K562 (cell line): ENCODE results near the gene CAPRIN1. TPM values are rescaled to one million over a fixed set of nuclear protein-coding genes. Genes with fewer than 3 reads are reported as not detected.
A peak's percentile ranks its signal among the peaks of the same experiment; 100 is the strongest.

Source experiments
- ATAC-seq: fragments of 200-7000 bp; cut with Tn5 transposase; 3 replicates; pipeline ENCODE4 v1.9.1; 2020; ENCODE audit warnings: moderate library complexity
- BruUV-seq: library from RNA; stranded (reverse); fragments of 400-500 nt; replicated peaks from 2 replicates; lab custom pipeline; 2021; lab: Mats Ljungman, UMichigan
- CTCF ChIA-PET: fragments of 300-600 bp; formaldehyde crosslinking; extraction: SDS; loops from one replicate; lab custom pipeline; 2021; ENCODE audit warnings: low intra/inter-chr PET ratio; lab: Yijun Ruan, JAX
- POLR2A ChIA-PET: fragments of 300-600, 350-650 bp; sonication (Branson Sonifier 250); formaldehyde crosslinking; extraction: SDS; loops from one replicate; lab custom pipeline; 2021; ENCODE audit warnings: antibody characterized with exemption, inconsistent platforms; lab: Yijun Ruan, JAX
- DNase-seq, 4 experiments: peaks; one replicate each; pipeline versions ENCODE4 v3.0.0 to v3.0.0-alpha.2; 2011 to 2018; ENCODE audit warnings: low spot score in 3 of 4, mixed read lengths in 3 of 4; ENCODE audit errors: extremely low read depth in 1 of 4
- FAIRE-seq: peaks from 2 replicates; lab custom pipeline; 2011; peaks lifted over from hg19 to GRCh38; lab: Jason Lieb, UNC
- H2AFZ ChIP-seq: 2 replicates; pipeline ENCODE4 v1.6.0; 2011; ENCODE audit warnings: low read depth, low read length, control low read depth, inconsistent platforms
- H3K27ac ChIP-seq: fragments of 200-600 bp; 3 replicates; pipeline ENCODE4 v1.8.0; 2011; ENCODE audit warnings: low read depth, mild to moderate bottlenecking, control low read depth, inconsistent platforms, low read length, moderate library complexity, mixed read lengths; ENCODE audit errors: extremely low read depth
- H3K27me3 ChIP-seq, 2 experiments: fragments of 300-600 bp in 1 of 2; 2 replicates in 1 of 2; 3 replicates in 1 of 2; pipeline versions ENCODE4 v1.6.0 to v1.8.0; 2011; ENCODE audit warnings: inconsistent platforms in 2 of 2, low read length in 2 of 2, mild to moderate bottlenecking in 1 of 2, mixed read lengths in 1 of 2, moderate library complexity in 1 of 2; ENCODE audit not compliant: control insufficient read depth in 2 of 2, insufficient read depth in 2 of 2
- H3K36me3 ChIP-seq: fragments of 300-600 bp; 3 replicates; pipeline ENCODE4 v1.8.0; 2011; ENCODE audit warnings: mild to moderate bottlenecking, low read length, inconsistent platforms; ENCODE audit not compliant: control insufficient read depth, insufficient read depth
- H3K4me1 ChIP-seq, 2 experiments: fragments of 200-600 bp in 1 of 2; replicated peaks in 1 of 2; 2 replicates in 1 of 2; 3 replicates in 1 of 2; pipeline versions ENCODE4 v1.5.1 to v1.8.0; 2011; ENCODE audit warnings: inconsistent platforms in 2 of 2, low read length in 2 of 2, mild to moderate bottlenecking in 1 of 2, mixed read lengths in 1 of 2, moderate library complexity in 1 of 2; ENCODE audit not compliant: control insufficient read depth in 2 of 2, insufficient read depth in 2 of 2
- H3K4me2 ChIP-seq: 2 replicates; pipeline ENCODE4 v1.6.1; 2011; ENCODE audit warnings: low read length, control low read depth, inconsistent platforms, mixed read lengths; ENCODE audit not compliant: insufficient read depth
- H3K4me3 ChIP-seq: fragments of 200-600 bp; sonication (generic), shearing (Covaris generic); 2 replicates; pipeline ENCODE4 v1.5.1; 2016; ENCODE audit warnings: control low read depth, inconsistent platforms
- H3K79me2 ChIP-seq: fragments of 200-600 bp; 3 replicates; pipeline ENCODE4 v1.8.0; 2011; ENCODE audit warnings: low read length, inconsistent platforms; ENCODE audit not compliant: control insufficient read depth, insufficient read depth
- H3K9ac ChIP-seq, 2 experiments: 2 replicates each; pipeline versions ENCODE4 v1.6.0 to v1.6.1; 2011; ENCODE audit warnings: low read depth in 2 of 2, low read length in 2 of 2, control low read depth in 1 of 2, inconsistent platforms in 1 of 2, mild to moderate bottlenecking in 1 of 2, mixed read lengths in 1 of 2; ENCODE audit not compliant: insufficient read depth in 1 of 2
- H3K9me1 ChIP-seq: one replicate; pipeline ENCODE4 v1.6.0; 2011; ENCODE audit warnings: inconsistent platforms, mild to moderate bottlenecking, low read length, moderate library complexity; ENCODE audit not compliant: control insufficient read depth, insufficient read depth
- H3K9me3 ChIP-seq: replicated peaks from 2 replicates; pipeline ENCODE4 v1.5.1; 2011; ENCODE audit warnings: low read depth, low read length, inconsistent platforms; ENCODE audit not compliant: control insufficient read depth, insufficient read depth
- H4K20me1 ChIP-seq: replicated peaks from 2 replicates; pipeline ENCODE4 v1.6.1; 2011; ENCODE audit warnings: low read length, inconsistent platforms, mixed read lengths; ENCODE audit not compliant: control insufficient read depth, insufficient read depth
- BCL6 ChIP-seq: fragments of 250-450 bp; sonication (Bioruptor Pico); IDR thresholded peaks from 2 replicates; pipeline ENCODE4 v1.4.0; 2020
- CBX5 ChIP-seq: IDR thresholded peaks from 2 replicates; pipeline ENCODE4 v1.6.1; 2014; ENCODE audit warnings: low read depth, borderline replicate concordance
- CEBPB ChIP-seq: fragments of 450-650 bp; IDR thresholded peaks from 2 replicates; pipeline ENCODE4 v1.6.1; 2016; ENCODE audit warnings: missing genetic modification characterization, missing compliant biosample characterization
- EGR1 ChIP-seq: fragments of 450-650 bp; conservative IDR thresholded peaks from 2 replicates; pipeline ENCODE4 v1.6.1; 2017; ENCODE audit warnings: mild to moderate bottlenecking
- NR2C2 ChIP-seq, 2 experiments: fragments of 200-800 bp in 1 of 2; sonication (Bioruptor generic) in 1 of 2; sonication (generic) in 1 of 2; formaldehyde crosslinking in 1 of 2; IDR thresholded peaks; 2 replicates each; pipeline versions ENCODE4 v1.6.1 to v1.8.0; 2016 to 2022; ENCODE audit warnings: mild to moderate bottlenecking in 1 of 2, missing compliant biosample characterization in 1 of 2, missing genetic modification characterization in 1 of 2, missing genetic modification reagents in 1 of 2
- POLR2AphosphoS5 ChIP-seq: IDR thresholded peaks from 2 replicates; pipeline ENCODE4 v1.6.1; 2011; ENCODE audit warnings: mild to moderate bottlenecking, low read depth, low read length, moderate library complexity; ENCODE audit not compliant: control insufficient read depth, insufficient read depth
- POLR2G ChIP-seq: fragments of 200-400 bp; formaldehyde crosslinking; IDR thresholded peaks from 2 replicates; pipeline ENCODE4 v1.6.1; 2017; ENCODE audit warnings: low read depth, mild to moderate bottlenecking, antibody characterized with exemption, low read length, moderate library complexity
- XRCC3 ChIP-seq: fragments of 450-650 bp; IDR thresholded peaks from 2 replicates; pipeline ENCODE4 v1.6.1; 2017; ENCODE audit warnings: mild to moderate bottlenecking, moderate library complexity
- YBX1 ChIP-seq: fragments of 450-650 bp; IDR thresholded peaks from 2 replicates; pipeline ENCODE4 v1.7.1; 2016; ENCODE audit warnings: mild to moderate bottlenecking
- ZBTB7A ChIP-seq: IDR thresholded peaks from 2 replicates; pipeline ENCODE4 v1.6.1; 2011; ENCODE audit warnings: low read depth, mild to moderate bottlenecking, low read length, moderate library complexity, borderline replicate concordance; ENCODE audit not compliant: control insufficient read depth
- ZNF197 ChIP-seq: fragments of 200-800 bp; sonication (Bioruptor generic); IDR thresholded peaks from 2 replicates; pipeline ENCODE4 v1.6.1; 2016; ENCODE audit warnings: low read depth, missing genetic modification characterization, missing compliant biosample characterization
- ZNF217 ChIP-seq: sonication (generic); formaldehyde crosslinking; IDR thresholded peaks from 2 replicates; pipeline ENCODE4 v1.8.0; 2022; ENCODE audit warnings: mild to moderate bottlenecking, missing genetic modification reagents
- ZNF696 ChIP-seq: fragments of 250-450 bp; sonication (Bioruptor Pico); conservative IDR thresholded peaks from 2 replicates; pipeline ENCODE4 v1.4.0; 2020; ENCODE audit warnings: mild to moderate bottlenecking, moderate library complexity
- WGBS: fragments of 100-300 bp; shearing (Covaris generic); methylation state at CpG from one replicate; pipeline ENCODE4 v1.1.6; 2016; ENCODE audit warnings: low coverage, mixed read lengths; ENCODE audit not compliant: insufficient coverage; ENCODE audit errors: missing lambda C conversion rate; 5-methylcytosine and 5-hydroxymethylcytosine counted together
- in situ Hi-C: fragments of 300-500 bp; cut with MboI; formaldehyde crosslinking; loops from 4 replicates; pipeline ENCODE4 v1.15.0; 2018; ENCODE audit warnings: inconsistent platforms, mixed read lengths
- intact Hi-C: fragments of 100-400 bp; cut with micrococcal nuclease; formaldehyde crosslinking; loops from 2 replicates; pipeline ENCODE4 v1.14.2; 2022
- polyA plus RNA-seq, 8 experiments: library from polyadenylated mRNA; depleted of rRNA in 4 of 8; stranded (reverse) in 5 of 8; unstranded in 3 of 8; fragments of >200 nt; fragmentation: Nextera tagmentation in 2 of 8; fragmentation: Illumina TruSeq in 1 of 8; extraction: Ambion mirVana in 2 of 8; extraction: Trizol in 1 of 8; gene quantifications; 2 replicates each; pipeline versions ENCODE4 v1.2.1 to v1.2.3, GENCODE V29; 2011 to 2014; ENCODE audit warnings: inconsistent platforms in 1 of 8, missing spikeins in 1 of 8
- total RNA-seq, 7 experiments: library from RNA; depleted of rRNA in 6 of 7; stranded (reverse); fragments of >200 nt in 6 of 7; fragmentation: Illumina TruSeq in 2 of 7; extraction: Trizol in 2 of 7; gene quantifications; 2 replicates each; pipeline versions ENCODE4 v1.2.1 to v1.2.3, GENCODE V29; 2011 to 2021; ENCODE audit warnings: low replicate concordance in 1 of 7
- TF ChIP-seq, protein P1 (sequence below): fragments of 200-800 bp; sonication (Bioruptor generic); IDR thresholded peaks from 2 replicates; pipeline ENCODE4 v1.6.1; 2017; ENCODE audit warnings: missing genetic modification characterization, missing compliant biosample characterization

The CAPRIN1 gene
- total and polyA plus RNA-seq, 9 of the 15 experiments (the other 6 are each of a cell fraction or from before 2014, with no cell fraction given): 49.6 to 271 (median 244) TPM

DNA sequence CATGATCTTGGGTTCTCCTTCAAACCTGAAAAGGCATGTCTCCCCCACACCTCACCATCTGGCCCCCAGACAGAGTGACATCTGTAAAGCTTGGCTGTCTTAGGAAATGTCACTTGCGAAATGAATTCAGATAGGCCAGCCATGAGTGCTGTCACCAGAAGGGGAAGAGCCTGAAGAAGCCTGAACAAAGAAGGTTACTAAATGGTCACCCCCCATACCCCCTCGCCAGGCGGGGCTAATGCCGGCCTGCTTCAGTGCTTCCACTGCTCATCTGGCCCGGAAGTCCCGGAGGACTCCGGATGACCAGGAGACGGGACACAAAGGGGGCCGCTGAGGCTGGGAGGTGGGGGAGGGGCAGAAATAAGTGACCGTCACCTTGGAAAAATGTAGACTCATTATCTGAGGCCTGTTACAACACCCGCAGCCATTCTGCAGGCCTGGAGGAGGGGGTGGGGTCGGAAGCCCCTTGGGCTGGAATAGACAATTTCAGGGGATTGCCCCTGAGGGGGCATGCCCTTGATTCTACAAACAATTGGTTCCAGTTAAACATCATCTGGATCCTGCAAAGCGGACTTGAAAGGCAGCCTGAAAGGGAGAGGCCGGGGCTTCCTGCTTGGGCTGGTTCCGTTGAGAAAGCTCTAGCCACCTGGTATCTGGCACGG, 97.1 kb downstream of the CAPRIN1 start:
- Histone ChIP-seq H3K9me3 (no peaks in the 10 kb centered on the region), H3K9ac (no peak overlapping the region), H3K4me1 (peaks cover 0 to 4% of the 10 kb centered on the region in 2 experiments; a peak in 1 of 5 replicates), H3K27ac (no peak overlapping the region), H3K4me3 (no peak overlapping the region), H4K20me1 (peaks cover 3% of the 10 kb centered on the region; the same call in 1 of the 2 replicates), H2AFZ (no peak overlapping the region), H3K9me1 (no peaks in the 10 kb centered on the region), H3K36me3 (peaks cover 97% of the 10 kb centered on the region), H3K4me2 (no peak overlapping the region), H3K79me2 (no peaks in the 10 kb centered on the region), H3K27me3 (no peaks in the 10 kb centered on the region)
- POLR2A ChIA-PET: interaction anchor here (1.0 to 1.2 kb wide), 2 partner anchors 13 to 43 kb away, joined by 3 read pairs; partner anchors contain the start of gene NAT10
- ATAC-seq (no peak), FAIRE-seq (no peak), DNase-seq (no peak)
- CTCF ChIA-PET: interaction anchor here (0.7 kb wide), 1 partner anchor 210 kb away, joined by 4 read pairs; no protein-coding TSS in a partner anchor
- 91% methylated on average over 14 of the region's 16 CpGs for WGBS
- intact Hi-C loops: no loop called here
- in situ Hi-C loops: no loop called here
- TF ChIP-seq CEBPB (tag) (peak; percentile 68), XRCC3 (no peak), POLR2G (0 out of 2 replicates have a peak, but pooled peaks have one; percentile 23)
- BruUV-seq: no TSS peak

DNA sequence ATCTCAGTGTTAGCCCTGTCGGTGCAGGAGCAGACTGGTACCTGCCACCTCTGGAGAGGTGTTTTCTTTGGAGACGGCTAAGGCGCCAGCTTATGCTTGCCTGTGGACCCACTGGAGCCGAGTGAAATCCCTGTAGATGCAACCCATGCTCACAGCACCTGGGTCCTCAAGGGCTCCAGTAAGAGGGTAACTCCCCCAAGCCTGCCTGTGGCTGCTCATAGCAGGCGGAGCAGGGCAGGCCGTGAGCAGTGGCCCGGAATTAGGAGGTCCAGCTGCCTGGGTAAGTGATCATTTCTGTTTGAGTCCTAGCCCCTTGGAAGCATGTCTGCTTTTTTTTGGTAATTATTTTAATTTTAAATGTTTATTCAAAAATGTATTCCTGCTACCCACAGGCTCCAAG, 97.7 kb downstream of the CAPRIN1 start:
- Histone ChIP-seq H3K27me3 (no peaks in the 10 kb centered on the region), H3K4me1 (peaks cover 0 to 8% of the 10 kb centered on the region in 2 experiments; a peak in 1 of 5 replicates), H3K9me3 (no peaks in the 10 kb centered on the region), H3K36me3 (peaks cover 96% of the 10 kb centered on the region), H3K27ac (no peak overlapping the region), H2AFZ (no peak overlapping the region), H3K4me3 (no peak overlapping the region), H3K4me2 (no peak overlapping the region), H3K9me1 (no peaks in the 10 kb centered on the region), H4K20me1 (peaks cover 3% of the 10 kb centered on the region; the same call in 1 of the 2 replicates), H3K79me2 (no peaks in the 10 kb centered on the region), H3K9ac (no peak overlapping the region)
- 91% methylated on average over 7 of the region's 7 CpGs for WGBS
- FAIRE-seq: no peak
- ChIA-PET POLR2A (interaction anchor here (1.2 kb wide), 1 partner anchor 44 kb away, joined by 3 read pairs; the partner anchor contains the start of gene NAT10), CTCF (interaction anchor here (0.7 to 1.1 kb wide), 2 partner anchors 209 to 210 kb away, joined by 4 to 5 read pairs; no protein-coding TSS in a partner anchor)
- DNase-seq: no peak
- in situ Hi-C loops (no loop called here), intact Hi-C loops (no loop called here)
- no peak for ATAC-seq
- no TSS peak for BruUV-seq
- TF ChIP-seq, protein P1, sequence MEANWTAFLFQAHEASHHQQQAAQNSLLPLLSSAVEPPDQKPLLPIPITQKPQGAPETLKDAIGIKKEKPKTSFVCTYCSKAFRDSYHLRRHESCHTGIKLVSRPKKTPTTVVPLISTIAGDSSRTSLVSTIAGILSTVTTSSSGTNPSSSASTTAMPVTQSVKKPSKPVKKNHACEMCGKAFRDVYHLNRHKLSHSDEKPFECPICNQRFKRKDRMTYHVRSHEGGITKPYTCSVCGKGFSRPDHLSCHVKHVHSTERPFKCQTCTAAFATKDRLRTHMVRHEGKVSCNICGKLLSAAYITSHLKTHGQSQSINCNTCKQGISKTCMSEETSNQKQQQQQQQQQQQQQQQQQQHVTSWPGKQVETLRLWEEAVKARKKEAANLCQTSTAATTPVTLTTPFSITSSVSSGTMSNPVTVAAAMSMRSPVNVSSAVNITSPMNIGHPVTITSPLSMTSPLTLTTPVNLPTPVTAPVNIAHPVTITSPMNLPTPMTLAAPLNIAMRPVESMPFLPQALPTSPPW (CRISPR knock-in tag): no peak
- TF ChIP-seq ZNF217 (CRISPR knock-in tag) (no peak), NR2C2 (CRISPR knock-in tag; IDR thresholded peaks at IDR 0.05) (no peak), NR2C2 (tag; IDR thresholded peaks at IDR 0.05) (no peak), EGR1 (no peak), ZNF197 (CRISPR knock-in tag) (no peak), YBX1 (no peak), ZBTB7A (no peak), BCL6 (CRISPR knock-in tag) (no peak), POLR2AphosphoS5 (no peak), CBX5 (no peak), ZNF696 (CRISPR knock-in tag) (no peak)
